Karpas-422 (cell line): Measurements from ENCODE around the gene HSPA4L. TPM values are rescaled to one million over a fixed set of nuclear protein-coding genes. Genes with fewer than 3 reads are reported as not detected.

Experiments
- DNase-seq: peaks from one replicate; pipeline ENCODE4 v3.0.0-alpha.2; 2015
- H2AFZ ChIP-seq: fragments of 200-600 bp; sonication (generic); 2 replicates; pipeline ENCODE4 v1.6.1; 2014; ENCODE audit warnings: antibody characterized with exemption, low read length, mixed read lengths
- H3K27ac ChIP-seq: fragments of 200-600 bp; sonication (generic); 2 replicates; pipeline ENCODE4 v1.5.1; 2014; ENCODE audit warnings: mild to moderate bottlenecking, low read length, moderate library complexity
- H3K27me3 ChIP-seq: fragments of 200-600 bp; sonication (generic); 2 replicates; pipeline ENCODE4 v1.6.1; 2014; ENCODE audit warnings: low read length, mixed read lengths
- H3K36me3 ChIP-seq: fragments of 200-600 bp; sonication (generic); 2 replicates; pipeline ENCODE4 v1.6.1; 2014; ENCODE audit warnings: low read length, mixed read lengths; ENCODE audit not compliant: insufficient read depth
- H3K4me1 ChIP-seq: fragments of 200-600 bp; sonication (generic); 2 replicates; pipeline ENCODE4 v1.6.1; 2014; ENCODE audit warnings: mild to moderate bottlenecking, low read length, mixed read lengths
- H3K4me2 ChIP-seq: fragments of 200-600 bp; sonication (generic); 2 replicates; pipeline ENCODE4 v1.6.1; 2014; ENCODE audit warnings: low read length, low read depth, mild to moderate bottlenecking; ENCODE audit not compliant: poor library complexity, severe bottlenecking
- H3K4me3 ChIP-seq: fragments of 200-600 bp; sonication (generic); 2 replicates; pipeline ENCODE4 v1.5.1; 2014; ENCODE audit warnings: mild to moderate bottlenecking, antibody characterized with exemption, low read length, mixed read lengths
- H3K79me2 ChIP-seq: fragments of 200-600 bp; sonication (generic); 2 replicates; pipeline ENCODE4 v1.6.1; 2014; ENCODE audit warnings: mild to moderate bottlenecking, low read length, mixed read lengths
- H3K9ac ChIP-seq: fragments of 200-600 bp; sonication (generic); 2 replicates; pipeline ENCODE4 v1.6.0; 2014; ENCODE audit warnings: low read length
- H3K9me2 ChIP-seq: fragments of 200-600 bp; sonication (generic), shearing (Covaris generic); replicated peaks from 2 replicates; pipeline ENCODE4 v1.6.0; 2014; ENCODE audit warnings: mild to moderate bottlenecking, low read length, moderate library complexity; ENCODE audit not compliant: insufficient read depth
- H3K9me3 ChIP-seq: fragments of 300-700, 200-600 bp; sonication (generic); 2 replicates; pipeline ENCODE4 v1.6.1; 2014; ENCODE audit warnings: low read length, mixed read lengths
- H4K20me1 ChIP-seq: fragments of 200-600 bp; sonication (generic); 2 replicates; pipeline ENCODE4 v1.6.1; 2014; ENCODE audit warnings: mild to moderate bottlenecking, antibody characterized with exemption, low read length, low read depth; ENCODE audit not compliant: insufficient read depth
- total RNA-seq: library from RNA; depleted of rRNA; stranded (reverse); fragments of >200 nt; shearing (Covaris generic); gene quantifications from 2 replicates; pipeline ENCODE4 v1.2.3, GENCODE V29; 2014; ENCODE audit warnings: low replicate concordance

HSPA4L gene
- total RNA-seq, 1 experiment from 2014 or later, result 1.9 TPM

GRCh38 chr4:127759228-127759820 lies 22.8 kb upstream of the HSPA4L start:
- H3K9me2 ChIP-seq, result no peaks in the 10 kb centered on the region
- H3K27ac ChIP-seq, result no peak overlapping the region
- no peak overlapping the region for H3K9ac ChIP-seq
- H3K4me3 ChIP-seq, result no peak overlapping the region
- no peaks in the 10 kb centered on the region for H3K27me3 ChIP-seq
- no peak overlapping the region for H2AFZ ChIP-seq
- no peak overlapping the region for H3K4me2 ChIP-seq
- H3K36me3 ChIP-seq, result no peaks in the 10 kb centered on the region
- no peaks in the 10 kb centered on the region for H3K79me2 ChIP-seq
- H4K20me1 ChIP-seq, result no peaks in the 10 kb centered on the region
- no peaks in the 10 kb centered on the region for H3K9me3 ChIP-seq
- H3K4me1 ChIP-seq, result no peaks in the 10 kb centered on the region
- no peak for DNase-seq

GRCh38 chr4:127759893-127760292 lies 22.2 kb upstream of the HSPA4L start:
- Histone ChIP-seq H3K79me2 (no peaks in the 10 kb centered on the region), H3K9ac (no peak overlapping the region), H3K4me3 (no peak overlapping the region), H3K27me3 (no peaks in the 10 kb centered on the region), H4K20me1 (no peaks in the 10 kb centered on the region), H3K27ac (no peak overlapping the region), H3K9me3 (no peaks in the 10 kb centered on the region), H3K9me2 (no peaks in the 10 kb centered on the region), H2AFZ (no peak overlapping the region), H3K36me3 (no peaks in the 10 kb centered on the region), H3K4me1 (no peaks in the 10 kb centered on the region), H3K4me2 (no peak overlapping the region)
- DNase-seq, result no peak

DNA sequence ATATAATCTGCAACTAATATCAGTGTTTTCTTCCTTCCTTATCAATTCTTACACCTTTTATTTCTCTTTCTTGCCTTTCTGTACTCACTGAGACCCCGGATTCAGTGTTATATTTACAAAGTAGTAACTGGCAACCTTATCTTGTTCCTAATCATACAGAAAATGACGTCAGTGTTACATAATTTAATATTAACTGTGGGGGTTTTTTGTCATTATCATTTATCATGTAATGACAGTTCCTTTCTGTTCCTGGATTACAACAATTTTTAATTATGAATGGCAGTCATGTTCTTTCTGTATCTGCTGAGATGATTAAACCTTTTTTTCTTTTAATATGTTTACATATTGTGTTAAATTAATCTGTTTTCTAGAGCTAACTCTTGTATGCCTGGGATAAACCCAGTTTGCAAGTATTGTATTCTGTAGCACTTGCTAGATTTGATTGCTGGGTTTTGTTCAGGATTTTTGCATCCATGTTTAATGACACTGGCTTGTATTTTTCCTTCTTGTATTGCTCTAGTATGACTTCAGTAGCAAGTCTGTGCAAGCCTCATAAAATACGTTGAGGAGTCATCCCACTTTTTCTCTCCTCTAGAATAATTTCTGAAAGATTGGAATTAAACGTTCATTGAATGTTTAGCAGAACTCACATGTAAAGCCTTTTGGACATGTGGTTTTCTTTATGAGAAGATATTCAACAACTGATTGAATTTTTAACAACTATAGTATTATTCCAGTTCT lies 10.4 kb upstream of the HSPA4L start:
- H3K27ac ChIP-seq, result no peak overlapping the region
- H3K9ac ChIP-seq, result no peak overlapping the region
- no peaks in the 10 kb centered on the region; the same call in 1 of the 2 replicates for H3K27me3 ChIP-seq
- no peaks in the 10 kb centered on the region for H4K20me1 ChIP-seq
- H2AFZ ChIP-seq, result 0 out of 2 replicates have a peak overlapping the region, but pooled peaks have one; percentile 11
- H3K9me2 ChIP-seq, result no peaks in the 10 kb centered on the region
- no peak overlapping the region for H3K4me3 ChIP-seq
- no peak for DNase-seq
- no peaks in the 10 kb centered on the region for H3K9me3 ChIP-seq
- H3K4me2 ChIP-seq, result no peak overlapping the region
- no peaks in the 10 kb centered on the region for H3K79me2 ChIP-seq
- H3K36me3 ChIP-seq, result no peaks in the 10 kb centered on the region
- no peaks in the 10 kb centered on the region for H3K4me1 ChIP-seq

DNA sequence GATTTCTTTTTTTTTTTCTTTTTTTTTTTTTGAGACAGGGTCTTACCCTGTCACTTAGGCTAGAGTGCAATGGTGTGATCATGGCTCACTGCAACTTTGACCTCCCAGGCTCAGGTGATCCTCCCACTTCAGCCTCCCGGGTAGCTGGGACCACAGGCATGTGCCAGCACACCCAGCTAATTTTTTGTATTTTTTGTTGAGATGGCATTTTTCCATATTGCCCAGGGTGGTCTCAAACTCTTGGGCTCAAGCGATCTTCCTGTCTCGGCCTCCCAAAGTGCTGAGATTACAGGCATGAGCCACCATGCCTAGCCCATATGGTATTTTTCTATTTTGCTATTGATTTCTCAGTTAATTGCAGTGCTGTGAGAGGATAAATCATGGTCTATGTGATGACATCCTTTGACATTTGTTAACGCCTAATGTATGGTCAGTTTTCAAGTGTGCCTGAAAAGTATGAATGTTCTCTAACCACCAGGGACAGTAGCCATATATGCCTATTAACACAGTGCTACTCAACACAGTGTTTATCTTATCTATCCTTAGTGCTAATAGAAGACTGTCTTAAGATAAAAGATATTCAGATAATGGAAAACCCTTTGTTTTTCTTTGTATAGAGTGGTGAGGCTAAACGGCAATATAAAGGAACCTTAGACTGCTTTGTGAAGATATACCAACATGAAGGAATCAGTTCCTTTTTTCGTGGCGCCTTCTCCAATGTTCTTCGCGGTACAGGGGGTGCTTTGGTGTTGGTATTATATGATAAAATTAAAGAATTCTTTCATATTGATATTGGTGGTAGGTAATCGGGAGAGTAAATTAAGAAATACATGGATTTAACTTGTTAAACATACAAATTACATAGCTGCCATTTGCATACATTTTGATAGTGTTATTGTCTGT lies 9.1 kb upstream of the HSPA4L start:
- Histone ChIP-seq H2AFZ (0 out of 2 replicates have a peak overlapping the region, but pooled peaks have one; percentile 4), H3K4me1 (peaks cover 3% of the 10 kb centered on the region), H3K9me3 (no peaks in the 10 kb centered on the region), H3K9ac (no peak overlapping the region), H3K4me2 (no peak overlapping the region), H3K27ac (no peak overlapping the region), H3K9me2 (no peaks in the 10 kb centered on the region), H3K4me3 (no peak overlapping the region), H3K27me3 (no peaks in the 10 kb centered on the region; the same call in 1 of the 2 replicates), H4K20me1 (no peaks in the 10 kb centered on the region), H3K36me3 (no peaks in the 10 kb centered on the region), H3K79me2 (no peaks in the 10 kb centered on the region)
- DNase-seq, result no peak

DNA sequence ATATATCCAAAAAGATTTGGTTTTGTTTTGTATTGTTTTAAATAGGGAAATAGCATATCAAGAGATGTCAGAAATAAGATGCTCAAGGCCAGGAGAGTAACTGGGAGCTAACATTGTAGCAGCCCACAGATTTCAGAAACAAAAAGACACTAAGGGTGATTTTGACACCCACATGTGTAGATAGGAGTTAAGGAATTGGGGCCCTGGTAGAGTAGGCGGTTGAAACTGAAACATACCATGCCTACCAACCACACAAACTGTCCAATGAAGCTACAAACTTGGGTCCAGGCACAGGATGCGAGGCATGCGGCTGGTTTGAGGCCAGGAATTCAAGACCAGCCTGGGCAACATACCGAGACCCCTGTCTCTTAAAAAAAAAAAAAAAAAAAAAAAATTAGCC lies 6.3 kb upstream of the HSPA4L start:
- Histone ChIP-seq H3K36me3 (no peaks in the 10 kb centered on the region), H3K27me3 (no peaks in the 10 kb centered on the region), H3K4me3 (no peak overlapping the region), H3K4me2 (no peak overlapping the region), H3K9me3 (no peaks in the 10 kb centered on the region), H2AFZ (no peak overlapping the region), H3K27ac (no peak overlapping the region), H3K79me2 (no peaks in the 10 kb centered on the region), H3K9me2 (no peaks in the 10 kb centered on the region), H3K4me1 (peaks cover 5% of the 10 kb centered on the region), H4K20me1 (no peaks in the 10 kb centered on the region), H3K9ac (no peak overlapping the region)
- DNase-seq, result no peak

DNA sequence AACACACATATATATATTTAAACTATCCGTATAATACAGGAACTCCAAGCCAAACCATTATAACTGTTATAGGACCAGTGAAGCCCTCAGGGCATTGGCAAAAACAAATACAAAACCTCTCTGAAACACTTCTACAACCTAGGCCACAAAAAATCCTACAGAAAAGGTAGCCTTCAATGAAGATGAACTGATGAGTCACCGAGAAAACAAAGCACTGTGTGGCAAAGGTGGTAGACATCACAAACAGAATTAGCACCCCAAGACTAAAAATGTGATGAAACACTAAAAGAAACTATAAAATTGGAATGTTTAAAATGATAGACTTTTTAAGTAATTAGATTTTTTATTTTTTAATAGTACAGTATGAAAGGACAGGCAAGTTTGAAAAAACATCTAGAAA lies 5.5 kb upstream of the HSPA4L start:
- H3K9me2 ChIP-seq, result no peaks in the 10 kb centered on the region
- no peak overlapping the region for H3K4me3 ChIP-seq
- H3K4me1 ChIP-seq, result peaks cover 8% of the 10 kb centered on the region
- H3K4me2 ChIP-seq, result no peak overlapping the region
- DNase-seq, result no peak
- H3K9ac ChIP-seq, result no peak overlapping the region
- no peak overlapping the region for H2AFZ ChIP-seq
- H3K27ac ChIP-seq, result no peak overlapping the region
- H4K20me1 ChIP-seq, result no peaks in the 10 kb centered on the region
- no peaks in the 10 kb centered on the region for H3K36me3 ChIP-seq
- H3K27me3 ChIP-seq, result no peaks in the 10 kb centered on the region
- H3K9me3 ChIP-seq, result no peaks in the 10 kb centered on the region
- no peaks in the 10 kb centered on the region for H3K79me2 ChIP-seq

- H3K9ac ChIP-seq, result no peak overlapping the region
- no peak overlapping the region for H3K4me3 ChIP-seq
- no peaks in the 10 kb centered on the region for H3K36me3 ChIP-seq
- no peaks in the 10 kb centered on the region for H3K79me2 ChIP-seq
- H3K9me2 ChIP-seq, result no peaks in the 10 kb centered on the region
- H2AFZ ChIP-seq, result no peak overlapping the region
- H3K4me2 ChIP-seq, result no peak overlapping the region
- no peaks in the 10 kb centered on the region for H4K20me1 ChIP-seq
- no peak for DNase-seq
- H3K4me1 ChIP-seq, result peaks cover 17% of the 10 kb centered on the region
- H3K27me3 ChIP-seq, result no peaks in the 10 kb centered on the region; the same call in 1 of the 2 replicates
- H3K27ac ChIP-seq, result no peak overlapping the region
- no peaks in the 10 kb centered on the region for H3K9me3 ChIP-seq
Measured at GRCh38 chr4:127777487-127777886, 4.6 kb upstream of the HSPA4L start.

- no peak overlapping the region for H3K4me3 ChIP-seq
- no peak overlapping the region for H3K27ac ChIP-seq
- no peak overlapping the region for H3K4me2 ChIP-seq
- no peak for DNase-seq
- H3K9me2 ChIP-seq, result no peaks in the 10 kb centered on the region
- H3K4me1 ChIP-seq, result peaks cover 23% of the 10 kb centered on the region
- H4K20me1 ChIP-seq, result no peaks in the 10 kb centered on the region
- H3K36me3 ChIP-seq, result no peaks in the 10 kb centered on the region
- no peak overlapping the region for H2AFZ ChIP-seq
- H3K9ac ChIP-seq, result no peak overlapping the region
- no peaks in the 10 kb centered on the region for H3K9me3 ChIP-seq
- no peaks in the 10 kb centered on the region for H3K79me2 ChIP-seq
- H3K27me3 ChIP-seq, result no peaks in the 10 kb centered on the region; the same call in 1 of the 2 replicates
Measured at GRCh38 chr4:127778102-127778501, 4.0 kb upstream of the HSPA4L start.
